Stomach (tissue), 9 donors: ENCODE measurements around the gene ZNF780B. TPM values are rescaled to one million over a fixed set of nuclear protein-coding genes. Genes with fewer than 3 reads are reported as not detected.

Experiments
- DNase-seq, 2 donors: peaks; one replicate each; pipeline versions ENCODE4 v3.0.0 to v3.0.0-alpha.2; 2013 to 2019
- H3K27ac ChIP-seq, 5 donors: fragments of 200-600 bp in 4 of 5; sonication (generic) in 4 of 5; one replicate each; pipeline ENCODE4 v1.5.1; 2013 to 2019; ENCODE audit warnings: mild to moderate bottlenecking in 1 of 5, moderate library complexity in 1 of 5
- H3K27me3 ChIP-seq, 3 donors: fragments of 200-600 bp; sonication (generic); one replicate each; pipeline ENCODE4 v1.5.1; 2017 to 2019; ENCODE audit warnings: mixed run types in 1 of 3
- H3K36me3 ChIP-seq, 4 donors: fragments of 200-600 bp; sonication (generic); 1 replicate in 3 of 4; 2 replicates in 1 of 4; pipeline ENCODE4 v1.5.1; 2016 to 2019
- H3K4me1 ChIP-seq, 4 donors: fragments of 200-600 bp; sonication (generic); one replicate each; pipeline ENCODE4 v1.5.1; 2016 to 2019
- H3K4me3 ChIP-seq, 4 donors: fragments of 200-600 bp; sonication (generic) in 3 of 4; one replicate each; pipeline ENCODE4 v1.5.1; 2016 to 2019; ENCODE audit warnings: mild to moderate bottlenecking in 1 of 4
- H3K9me3 ChIP-seq, 4 donors: fragments of 200-600 bp; sonication (generic); one replicate each; pipeline ENCODE4 v1.5.1; 2016 to 2019
- CTCF ChIP-seq, 7 experiments: fragments of 450-650 bp in 4 of 7; fragments of 200-600 bp in 3 of 7; sonication (generic) in 3 of 7; IDR thresholded peaks; one replicate each; pipeline ENCODE4 v1.5.1; 2016 to 2019; ENCODE audit warnings: antibody characterized with exemption in 7 of 7, control low read depth in 2 of 7, mild to moderate bottlenecking in 1 of 7
- EP300 ChIP-seq: sonication (generic); formaldehyde crosslinking; IDR thresholded peaks from one replicate; pipeline ENCODE4 v1.6.1; 2017; ENCODE audit warnings: antibody characterized with exemption
- POLR2A ChIP-seq, 4 donors: fragments of 450-650 bp; IDR thresholded peaks; one replicate each; pipeline ENCODE4 v1.6.1; 2016; ENCODE audit warnings: antibody characterized with exemption in 4 of 4, control low read depth in 2 of 4, mild to moderate bottlenecking in 1 of 4, moderate library complexity in 1 of 4
- POLR2AphosphoS5 ChIP-seq, 3 donors: sonication (generic); formaldehyde crosslinking; IDR thresholded peaks; one replicate each; pipeline ENCODE4 v1.6.1; 2016; ENCODE audit warnings: antibody characterized with exemption in 3 of 3
- WGBS, 5 donors: extraction: QIAGEN DNeasy Blood & Tissue Kit in 3 of 5; methylation state at CpG; one replicate each; pipeline versions ENCODE4 v1.1.5 to v1.1.7; 2013 to 2018; 5-methylcytosine and 5-hydroxymethylcytosine counted together
- intact Hi-C: fragments of 100-400 bp; cut with DNase I; formaldehyde crosslinking; loops from one replicate; pipeline ENCODE4 v1.15.1; 2023; ENCODE audit warnings: low total_unique reads
- polyA plus RNA-seq, 3 donors: library from polyadenylated mRNA; stranded (reverse); fragments of 200-250 nt; gene quantifications; one replicate each; pipeline ENCODE4 v1.2.3, GENCODE V29; 2013
- total RNA-seq, 5 donors: library from RNA; depleted of rRNA; stranded (reverse); fragments of >200 nt; gene quantifications; one replicate each; pipeline versions ENCODE4 v1.1.0 to v1.2.3, GENCODE V29; 2014 to 2016
- donor health status: healthy with polysubstance abuse.
- donor health status: Bipolar disorder and iron deficiency.
- donor health status: healthy.

ZNF780B gene
- total and polyA plus RNA-seq, 8 donors = 2.7 to 73.9 (median 6.8) TPM

- intact Hi-C loops = no loop called here
- Histone ChIP-seq H3K36me3 (peaks cover 0 to 22% (median 2%) of the 10 kb centered on the region in 4 donors), H3K27ac (peak overlapping the region; percentile 78 to 91 (median 85)), H3K4me3 (peak overlapping the region; percentile 56 to 82 (median 70)), H3K9me3 (peaks cover 0 to 8% (median 4%) of the 10 kb centered on the region in 4 donors), H3K4me1 (peaks cover 0 to 24% (median 20%) of the 10 kb centered on the region in 4 donors), H3K27me3 (no peaks in the 10 kb centered on the region)
- TF ChIP-seq POLR2A (IDR thresholded peaks at IDR 0.05) (no peak), EP300 (no peak)
- peak in 1 of 2 donors; percentile 67 for DNase-seq
- WGBS, 5 donors = 6 to 11% (median 8%) methylated on average over 16 to 19 of the region's 19 CpGs
Observed at GRCh38 chr19:39996218-39996810, 59.7 kb downstream of the ZNF780B start.

- Histone ChIP-seq H3K9me3 (peaks cover 0 to 8% (median 4%) of the 10 kb centered on the region in 4 donors), H3K27me3 (no peaks in the 10 kb centered on the region), H3K27ac (peak overlapping the region in 2 of 5 donors; percentile 89 to 91), H3K4me3 (peak overlapping the region; percentile 56 to 82 (median 70)), H3K4me1 (peaks cover 0 to 24% (median 20%) of the 10 kb centered on the region in 4 donors), H3K36me3 (peaks cover 0 to 22% (median 2%) of the 10 kb centered on the region in 4 donors)
- no peak for DNase-seq
- no peak for TF ChIP-seq POLR2A (IDR thresholded peaks at IDR 0.05)
- no peak for TF ChIP-seq CTCF (IDR thresholded peaks at IDR 0.05)
- TF ChIP-seq POLR2AphosphoS5 (IDR thresholded peaks at IDR 0.05) = no peak
- TF ChIP-seq EP300 = no peak
- intact Hi-C loops = no loop called here
- 57 to 68% (median 67%) methylated on average over 1 of the region's 1 CpG for WGBS, 5 donors
Observed at GRCh38 chr19:39995794-39996193, 60.2 kb downstream of the ZNF780B start.

- Histone ChIP-seq H3K27me3 (no peaks in the 10 kb centered on the region), H3K9me3 (peaks cover 0 to 8% (median 4%) of the 10 kb centered on the region in 4 donors), H3K36me3 (peaks cover 0 to 13% (median 2%) of the 10 kb centered on the region in 4 donors), H3K27ac (no peak overlapping the region), H3K4me3 (no peak overlapping the region), H3K4me1 (peaks cover 0 to 24% (median 20%) of the 10 kb centered on the region in 4 donors)
- DNase-seq = no peak
- TF ChIP-seq POLR2A (IDR thresholded peaks at IDR 0.05) (no peak), POLR2AphosphoS5 (IDR thresholded peaks at IDR 0.05) (no peak), CTCF (IDR thresholded peaks at IDR 0.05) (no peak), EP300 (no peak)
- intact Hi-C loops = no loop called here
Observed at GRCh38 chr19:39994361-39994760, 61.7 kb downstream of the ZNF780B start.

GRCh38 chr19:39993605-39994004, 62.4 kb downstream of the ZNF780B start:
- no peak overlapping the region for H3K4me3 ChIP-seq
- TF ChIP-seq EP300 (no peak), POLR2AphosphoS5 (IDR thresholded peaks at IDR 0.05) (no peak), CTCF (IDR thresholded peaks at IDR 0.05) (no peak), POLR2A (IDR thresholded peaks at IDR 0.05) (no peak)
- H3K27me3 ChIP-seq = no peaks in the 10 kb centered on the region
- H3K4me1 ChIP-seq = peaks cover 0 to 24% (median 20%) of the 10 kb centered on the region in 4 donors
- H3K27ac ChIP-seq = no peak overlapping the region
- peaks cover 0 to 7% (median 0%) of the 10 kb centered on the region in 4 donors for H3K36me3 ChIP-seq
- 85 to 100% (median 98%) methylated on average over 1 of the region's 1 CpG for WGBS, 5 donors
- no peak for DNase-seq
- peaks cover 0 to 8% (median 4%) of the 10 kb centered on the region in 4 donors for H3K9me3 ChIP-seq
- intact Hi-C loops = no loop called here

GRCh38 chr19:39987596-39987995, 68.4 kb downstream of the ZNF780B start:
- Histone ChIP-seq H3K4me3 (no peak overlapping the region), H3K27me3 (no peaks in the 10 kb centered on the region), H3K27ac (no peak overlapping the region), H3K9me3 (peaks cover 0 to 44% (median 19%) of the 10 kb centered on the region in 4 donors), H3K4me1 (no peaks in the 10 kb centered on the region), H3K36me3 (peaks cover 0 to 16% (median 11%) of the 10 kb centered on the region in 4 donors)
- WGBS, 5 donors = 91 to 100% (median 100%) methylated on average over 1 of the region's 1 CpG
- intact Hi-C loops = no loop called here
- no peak for TF ChIP-seq POLR2AphosphoS5 (IDR thresholded peaks at IDR 0.05)
- TF ChIP-seq EP300 = no peak
- TF ChIP-seq POLR2A (IDR thresholded peaks at IDR 0.05) = no peak
- no peak for TF ChIP-seq CTCF (IDR thresholded peaks at IDR 0.05)
- no peak for DNase-seq
